ENCODE results near the gene NEK1.
"Not testable (repeated sequence)": the region's sequence is repeated elsewhere in the genome, so short reads cannot be mapped to it uniquely, and the experiment has no call there.

Gene NEK1

GRCh38 chr4:169627307-169627706, 14.9 kb upstream of the NEK1 start:
- DNase-seq, result no peak

- no peak for DNase-seq
Measured at GRCh38 chr4:169626331-169627282, 14.2 kb upstream of the NEK1 start.

GRCh38 chr4:169625886-169626285, 13.5 kb upstream of the NEK1 start:
- DNase-seq, result no peak

GRCh38 chr4:169624012-169624411, 11.6 kb upstream of the NEK1 start:
- not testable (repeated sequence) for DNase-seq

- no peak for DNase-seq
Measured at GRCh38 chr4:169622566-169622965, 10.2 kb upstream of the NEK1 start.

GRCh38 chr4:169621731-169622492, 9.5 kb upstream of the NEK1 start:
- peak; percentile 40 to 42 for DNase-seq

- peak in 1 of 2 donors; percentile 24 for DNase-seq
Measured at GRCh38 chr4:169620880-169621248, 8.5 kb upstream of the NEK1 start.

- peak; percentile 96 to 97 for DNase-seq
Measured at GRCh38 chr4:169619958-169620879, 7.8 kb upstream of the NEK1 start, which contains the start of gene CLCN3. CLCN3 (plus strand) TSS chr4:169620578; CDS start chr4:169635929, 15,351 bp downstream.

GRCh38 chr4:169619518-169619957, 7.2 kb upstream of the NEK1 start:
- peak in 1 of 2 donors; percentile 40 for DNase-seq

- DNase-seq, result no peak
Measured at GRCh38 chr4:169618986-169619385, 6.6 kb upstream of the NEK1 start.

- peak; percentile 22 to 71 for DNase-seq
Measured at GRCh38 chr4:169618286-169618685, 5.9 kb upstream of the NEK1 start.

- DNase-seq, result no peak
Measured at GRCh38 chr4:169617306-169617705, 4.9 kb upstream of the NEK1 start.

GRCh38 chr4:169616846-169617245, 4.5 kb upstream of the NEK1 start:
- no peak for DNase-seq

- no peak for DNase-seq
Measured at GRCh38 chr4:169615467-169616106, 3.2 kb upstream of the NEK1 start.

GRCh38 chr4:169612871-169613859, 782 bp upstream of the NEK1 start:
- peak; percentile 62 to 83 for DNase-seq

- no peak for DNase-seq
Measured at GRCh38 chr4:169611157-169611556, 1.2 kb downstream of the NEK1 start.

- no peak for DNase-seq
Measured at GRCh38 chr4:169604903-169605331, 7.5 kb downstream of the NEK1 start.

GRCh38 chr4:169604131-169604900, 8.1 kb downstream of the NEK1 start:
- no peak for DNase-seq

GRCh38 chr4:169603312-169603711, 9.1 kb downstream of the NEK1 start:
- no peak for DNase-seq
